Measurements from ENCODE around the gene NRIP2. TPM values are rescaled to one million over a fixed set of nuclear protein-coding genes. Genes with fewer than 3 reads are reported as not detected.

Gene NRIP2
- total and polyA plus RNA-seq, 4 donors = 0.10 to 1.1 (median 0.73) TPM

DNA sequence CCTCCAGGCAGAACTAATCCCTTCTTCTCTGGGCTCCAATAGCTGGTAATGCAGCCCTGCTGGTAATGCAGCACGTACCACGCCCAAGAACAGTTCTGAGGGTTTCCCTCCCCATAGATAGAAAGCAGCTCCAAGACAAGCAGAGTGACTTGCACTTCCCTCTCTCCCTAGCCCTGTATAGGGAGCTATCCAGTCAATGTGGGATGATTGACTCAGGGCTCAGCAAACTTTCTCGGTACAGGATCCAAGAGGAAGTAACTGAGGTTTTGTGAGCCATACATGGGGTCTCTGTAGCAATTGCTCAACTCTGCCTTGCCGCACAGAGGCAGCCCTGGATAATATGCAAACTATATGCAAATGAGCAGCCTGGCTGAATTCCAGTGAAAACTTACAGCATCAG lies 55.6 kb downstream of the NRIP2 start:
- H3K4me1 ChIP-seq (ENCODE audit: control insufficient read depth in 5 of 5, insufficient read depth in 5 of 5, low read length in 5 of 5) = peaks cover 0 to 8% (median 5%) of the 10 kb centered on the region in 5 donors
- H3K27ac ChIP-seq (ENCODE audit: low read depth in 1 of 2, low read length in 1 of 2) = no peak overlapping the region
- no peak overlapping the region for H3K4me3 ChIP-seq
- DNase-seq (no peak), ATAC-seq (ENCODE audit: insufficient read depth, low FRiP score) (no peak)
- 44 to 64% methylated on average over 4 of the region's 4 CpGs for WGBS, 2 donors
- peaks cover 0 to 19% (median 5%) of the 10 kb centered on the region in 3 donors for H3K27me3 ChIP-seq (ENCODE audit: control insufficient read depth in 3 of 3, insufficient read depth in 3 of 3, low read length in 2 of 3)
- H3K36me3 ChIP-seq (ENCODE audit: control insufficient read depth in 4 of 4, insufficient read depth in 4 of 4, low read length in 4 of 4) = no peaks in the 10 kb centered on the region
- H3K9ac ChIP-seq (ENCODE audit: insufficient read depth in 1 of 2, low read length in 2 of 2) = no peak overlapping the region
- H3K9me3 ChIP-seq (ENCODE audit: control insufficient read depth in 4 of 4, insufficient read depth in 3 of 4, low read length in 3 of 4) = no peaks in the 10 kb centered on the region
- TF ChIP-seq, protein P1, sequence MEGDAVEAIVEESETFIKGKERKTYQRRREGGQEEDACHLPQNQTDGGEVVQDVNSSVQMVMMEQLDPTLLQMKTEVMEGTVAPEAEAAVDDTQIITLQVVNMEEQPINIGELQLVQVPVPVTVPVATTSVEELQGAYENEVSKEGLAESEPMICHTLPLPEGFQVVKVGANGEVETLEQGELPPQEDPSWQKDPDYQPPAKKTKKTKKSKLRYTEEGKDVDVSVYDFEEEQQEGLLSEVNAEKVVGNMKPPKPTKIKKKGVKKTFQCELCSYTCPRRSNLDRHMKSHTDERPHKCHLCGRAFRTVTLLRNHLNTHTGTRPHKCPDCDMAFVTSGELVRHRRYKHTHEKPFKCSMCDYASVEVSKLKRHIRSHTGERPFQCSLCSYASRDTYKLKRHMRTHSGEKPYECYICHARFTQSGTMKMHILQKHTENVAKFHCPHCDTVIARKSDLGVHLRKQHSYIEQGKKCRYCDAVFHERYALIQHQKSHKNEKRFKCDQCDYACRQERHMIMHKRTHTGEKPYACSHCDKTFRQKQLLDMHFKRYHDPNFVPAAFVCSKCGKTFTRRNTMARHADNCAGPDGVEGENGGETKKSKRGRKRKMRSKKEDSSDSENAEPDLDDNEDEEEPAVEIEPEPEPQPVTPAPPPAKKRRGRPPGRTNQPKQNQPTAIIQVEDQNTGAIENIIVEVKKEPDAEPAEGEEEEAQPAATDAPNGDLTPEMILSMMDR (IDR thresholded peaks at IDR 0.05; ENCODE audit: control extremely low read depth, extremely low read depth) = no peak

DNA sequence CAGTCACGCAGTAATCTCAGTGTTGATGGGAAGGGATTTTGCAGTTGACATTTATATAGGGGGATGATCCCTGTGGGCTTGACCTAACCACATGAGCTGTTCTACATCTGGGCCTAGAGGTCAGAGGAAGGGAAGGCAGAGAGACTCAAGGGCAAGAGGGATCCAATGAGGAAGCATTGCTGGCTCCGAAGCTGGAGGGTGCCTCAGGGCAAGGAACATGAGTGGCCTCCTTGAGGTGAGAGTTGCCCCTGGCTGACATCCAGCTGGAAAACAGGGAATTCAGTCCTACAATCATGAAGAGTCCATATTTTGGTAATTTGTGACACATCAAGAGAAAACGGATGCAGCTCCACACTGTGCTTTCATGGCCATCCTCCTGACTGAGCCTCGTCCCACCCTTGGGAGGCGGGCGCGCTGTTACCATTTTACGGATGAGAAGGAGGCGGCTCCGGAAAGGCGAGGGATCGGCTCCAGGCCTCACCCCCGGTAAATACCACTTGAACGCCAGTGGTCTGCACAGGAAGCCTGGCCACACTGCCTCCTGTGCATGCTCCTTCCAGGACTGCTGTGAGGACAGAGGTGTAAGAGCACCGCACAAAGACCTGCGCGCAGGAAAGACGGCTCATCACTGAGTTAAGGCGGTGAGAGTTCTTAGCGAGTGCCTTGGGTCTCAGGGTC lies 58.6 kb downstream of the NRIP2 start:
- H3K9me3 ChIP-seq (ENCODE audit: control insufficient read depth in 4 of 4, insufficient read depth in 3 of 4, low read length in 3 of 4) = no peaks in the 10 kb centered on the region
- H3K36me3 ChIP-seq (ENCODE audit: control insufficient read depth in 4 of 4, insufficient read depth in 4 of 4, low read length in 4 of 4) = no peaks in the 10 kb centered on the region
- ATAC-seq (ENCODE audit: insufficient read depth, low FRiP score) (no peak), DNase-seq (no peak)
- no peaks in the 10 kb centered on the region for H3K4me1 ChIP-seq (ENCODE audit: control insufficient read depth in 5 of 5, insufficient read depth in 5 of 5, low read length in 5 of 5)
- no peak overlapping the region for H3K27ac ChIP-seq (ENCODE audit: low read depth in 1 of 2, low read length in 1 of 2)
- TF ChIP-seq, protein P1 (IDR thresholded peaks at IDR 0.05; ENCODE audit: control extremely low read depth, extremely low read depth) = no peak
- no peak overlapping the region for H3K4me3 ChIP-seq
- 86 to 90% methylated on average over 20 of the region's 20 CpGs for WGBS, 2 donors
- no peak overlapping the region for H3K9ac ChIP-seq (ENCODE audit: insufficient read depth in 1 of 2, low read length in 2 of 2)
- peaks cover 0 to 11% (median 0%) of the 10 kb centered on the region in 3 donors for H3K27me3 ChIP-seq (ENCODE audit: control insufficient read depth in 3 of 3, insufficient read depth in 3 of 3, low read length in 2 of 3)

DNA sequence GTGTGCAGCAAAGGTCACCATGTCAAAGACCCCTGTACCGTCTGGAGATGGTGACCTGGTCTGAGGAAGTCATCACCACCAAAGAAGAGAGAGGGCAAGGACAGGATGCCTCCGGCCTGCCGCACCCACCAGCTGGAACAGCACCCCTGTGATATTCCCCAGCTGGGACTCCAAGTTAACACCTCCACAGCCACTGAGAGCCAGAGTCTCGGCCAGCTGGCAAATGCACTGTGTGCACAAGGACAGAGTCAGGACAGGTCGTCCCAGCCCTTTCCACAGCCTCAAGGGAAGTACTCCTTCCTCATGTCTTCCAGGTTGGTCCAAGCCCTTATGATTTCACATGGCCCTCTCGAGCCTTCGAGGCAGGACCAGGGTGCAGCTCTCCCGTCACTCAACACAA lies 59.4 kb downstream of the NRIP2 start:
- DNase-seq (no peak), ATAC-seq (ENCODE audit: insufficient read depth, low FRiP score) (no peak)
- Histone ChIP-seq H3K36me3 (ENCODE audit: control insufficient read depth in 4 of 4, insufficient read depth in 4 of 4, low read length in 4 of 4) (no peaks in the 10 kb centered on the region), H3K9me3 (ENCODE audit: control insufficient read depth in 4 of 4, insufficient read depth in 3 of 4, low read length in 3 of 4) (no peaks in the 10 kb centered on the region), H3K4me3 (no peak overlapping the region), H3K27ac (ENCODE audit: low read depth in 1 of 2, low read length in 1 of 2) (no peak overlapping the region), H3K27me3 (ENCODE audit: control insufficient read depth in 3 of 3, insufficient read depth in 3 of 3, low read length in 2 of 3) (peaks cover 0 to 11% (median 0%) of the 10 kb centered on the region in 3 donors), H3K4me1 (ENCODE audit: control insufficient read depth in 5 of 5, insufficient read depth in 5 of 5, low read length in 5 of 5) (no peaks in the 10 kb centered on the region), H3K9ac (ENCODE audit: insufficient read depth in 1 of 2, low read length in 2 of 2) (no peak overlapping the region)
- 82 to 85% methylated on average over 8 of the region's 8 CpGs for WGBS, 2 donors
- TF ChIP-seq, protein P1 (IDR thresholded peaks at IDR 0.05; ENCODE audit: control extremely low read depth, extremely low read depth) = no peak

Other genes starting within 250 kb of the NRIP2 start
- gene FKBP4, start 40.1 kb downstream of the NRIP2 start, total RNA-seq = 10 to 100 TPM; 52.3 to 69.8 TPM
- 10 to 100 TPM; 26.7 to 34.9 TPM for gene FKBP4, start 40.1 kb downstream of the NRIP2 start, polyA plus RNA-seq
- gene ITFG2, start 22.4 kb downstream of the NRIP2 start, total RNA-seq = 10 to 100 TPM; 39.3 to 43.0 TPM
- gene ITFG2, start 22.4 kb downstream of the NRIP2 start, polyA plus RNA-seq = 10 to 100 TPM; 22.6 to 26.0 TPM
- not detected for gene TEX52, start 22.0 kb upstream of the NRIP2 start, total RNA-seq
- gene TEX52, start 22.0 kb upstream of the NRIP2 start, polyA plus RNA-seq = not detected
- gene FOXM1, start 42.1 kb upstream of the NRIP2 start, total RNA-seq = 1 to 10 TPM; 3.3 to 4.0 TPM
- 1 to 10 TPM; 1.6 to 3.1 TPM for gene FOXM1, start 42.1 kb upstream of the NRIP2 start, polyA plus RNA-seq
- gene RHNO1, start 42.2 kb upstream of the NRIP2 start, total RNA-seq = 10 to 100 TPM; 14.2 to 16.3 TPM
- 10 to 100 TPM; 11.0 to 19.0 TPM for gene RHNO1, start 42.2 kb upstream of the NRIP2 start, polyA plus RNA-seq
- gene TULP3, start 55.9 kb upstream of the NRIP2 start, total RNA-seq = 10 to 100 TPM; 16.4 to 30.7 TPM
- 1 to 10 TPM; 7.4 to 9.9 TPM for gene TULP3, start 55.9 kb upstream of the NRIP2 start, polyA plus RNA-seq
- gene TEAD4, start 124.4 kb upstream of the NRIP2 start, total RNA-seq = 10 to 100 TPM in 1 of 2 donors, 1 to 10 TPM in 1; 7.1 to 36.3 TPM
- gene TEAD4, start 124.4 kb upstream of the NRIP2 start, polyA plus RNA-seq = 10 to 100 TPM; 24.0 to 33.7 TPM
- 10 to 100 TPM; 40.1 to 72.3 TPM for gene TSPAN9, start 242.3 kb upstream of the NRIP2 start, total RNA-seq
- 10 to 100 TPM; 23.0 to 27.7 TPM for gene TSPAN9, start 242.3 kb upstream of the NRIP2 start, polyA plus RNA-seq

All from lung (tissue), 12 donors.